HG03196 (cell line): Measurements from ENCODE around the gene BLNK.

Source experiments
- ATAC-seq: cut with Tn5 transposase; IDR thresholded peaks from one replicate; pipeline ENCODE4 v1.9.1; 2021; ENCODE audit not compliant: unreplicated experiment

BLNK gene

GRCh38 chr10:96289218-96289910 lies 18.0 kb upstream of the BLNK start:
- no peak for ATAC-seq

GRCh38 chr10:96288151-96288621 lies 16.8 kb upstream of the BLNK start:
- ATAC-seq = peak; percentile 46

- ATAC-seq = peak; percentile 64
These were observed 16.2 kb upstream of the BLNK start for GRCh38 chr10:96287392-96288105.

GRCh38 chr10:96285331-96285752 lies 14.0 kb upstream of the BLNK start:
- ATAC-seq = no peak

DNA sequence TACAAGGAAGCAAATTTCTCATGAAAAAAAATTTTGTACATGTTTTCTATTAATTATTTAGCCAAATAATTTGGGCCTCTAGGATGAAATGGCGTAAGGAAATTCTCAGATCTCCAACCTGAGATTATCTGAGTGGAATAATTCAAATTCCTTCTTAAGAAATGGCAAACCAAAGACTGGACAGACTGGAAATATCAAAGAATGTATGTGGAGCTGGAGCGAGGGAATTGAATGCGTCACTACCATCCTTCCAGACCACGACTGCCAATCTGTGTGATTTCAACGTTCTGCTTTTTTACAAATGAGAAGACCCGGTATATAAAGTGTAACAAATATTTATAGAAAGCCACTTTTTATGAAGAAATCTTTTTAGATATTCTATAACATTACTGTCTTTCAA lies 12.4 kb upstream of the BLNK start:
- ATAC-seq = no peak

DNA sequence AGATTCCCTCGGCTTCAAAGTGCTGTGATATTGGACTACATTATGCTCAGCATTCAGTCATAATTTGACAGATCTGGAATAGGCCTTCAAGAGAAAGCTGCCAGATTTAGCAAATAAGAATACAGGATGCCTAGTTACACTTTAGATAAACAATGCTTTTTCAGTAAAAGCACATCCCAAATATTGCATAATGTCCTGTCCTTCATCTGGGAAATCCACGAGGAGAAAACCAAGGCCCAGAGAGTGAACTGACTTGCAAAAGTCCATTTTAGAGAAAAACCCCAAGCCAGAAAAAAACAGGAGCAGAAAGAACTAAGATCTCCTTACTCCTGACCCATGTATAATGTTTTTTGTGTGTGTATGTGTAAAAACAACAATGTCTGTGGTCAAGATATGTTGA lies 12.0 kb upstream of the BLNK start:
- ATAC-seq = no peak

GRCh38 chr10:96281444-96282029 lies 10.2 kb upstream of the BLNK start:
- ATAC-seq = no peak

DNA sequence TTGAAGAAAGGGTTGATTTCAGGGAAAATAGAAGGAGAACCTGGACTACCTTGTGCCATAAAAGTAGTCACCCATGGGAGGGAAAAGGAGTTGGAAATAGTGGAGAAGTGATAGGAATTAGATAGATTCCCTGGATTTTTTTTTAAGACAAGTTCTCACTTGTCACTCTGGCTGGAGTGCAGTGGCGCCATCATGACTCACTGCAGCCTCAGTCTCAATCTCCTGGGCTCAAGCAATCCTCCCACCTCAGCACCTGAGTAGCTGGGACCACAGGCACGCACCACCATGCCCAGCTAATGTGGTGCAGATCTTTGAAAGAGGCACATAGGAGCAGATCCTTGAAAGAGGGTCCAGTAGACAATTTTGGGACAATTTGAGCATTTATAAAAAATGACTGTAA lies 9.5 kb upstream of the BLNK start:
- ATAC-seq = no peak

DNA sequence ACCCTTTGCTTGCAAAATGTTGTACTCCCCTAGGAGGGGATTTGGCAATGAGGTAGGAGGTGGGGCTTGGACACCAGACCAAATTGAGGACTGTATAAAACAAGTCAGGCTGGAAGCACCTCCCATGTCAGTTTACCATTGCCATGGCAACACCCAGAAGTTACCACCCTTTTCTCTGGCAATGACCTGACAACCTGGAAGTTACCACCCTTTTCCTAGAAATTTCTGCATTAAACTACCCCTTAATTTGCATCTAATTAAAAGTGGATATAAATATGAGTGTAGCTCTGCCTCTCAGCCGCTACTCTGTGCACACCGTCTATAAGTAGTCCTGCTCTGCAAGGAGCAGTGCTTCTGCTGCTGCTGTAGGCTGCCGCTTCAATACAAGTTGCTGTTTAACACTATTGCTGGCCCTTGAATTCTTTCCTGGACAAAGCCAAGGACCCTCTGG lies 7.8 kb upstream of the BLNK start:
- no peak for ATAC-seq

- no peak for ATAC-seq
These were observed 5.5 kb upstream of the BLNK start for GRCh38 chr10:96276831-96277230.

DNA sequence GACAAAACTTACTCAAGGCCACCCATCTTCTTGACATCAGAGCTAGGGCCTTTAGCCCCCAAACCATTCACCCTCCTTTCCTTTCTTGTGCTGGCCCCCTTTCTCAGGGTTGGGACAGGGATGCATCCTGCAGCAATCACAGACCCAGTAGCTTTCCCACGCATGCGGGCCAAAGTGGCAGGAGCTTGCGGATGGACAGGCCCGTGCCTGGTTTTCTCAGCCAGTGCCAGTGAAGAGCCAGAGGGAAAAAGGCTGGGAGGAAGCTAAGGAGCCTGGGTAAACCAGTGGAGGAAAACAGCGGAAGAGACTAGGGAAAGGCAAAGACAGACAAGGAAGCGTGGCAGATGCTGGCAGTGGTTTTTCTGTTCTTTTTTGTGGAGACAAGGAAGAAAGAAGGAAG lies 5.1 kb upstream of the BLNK start:
- ATAC-seq = no peak

GRCh38 chr10:96275685-96276418 lies 4.5 kb upstream of the BLNK start:
- ATAC-seq = no peak

DNA sequence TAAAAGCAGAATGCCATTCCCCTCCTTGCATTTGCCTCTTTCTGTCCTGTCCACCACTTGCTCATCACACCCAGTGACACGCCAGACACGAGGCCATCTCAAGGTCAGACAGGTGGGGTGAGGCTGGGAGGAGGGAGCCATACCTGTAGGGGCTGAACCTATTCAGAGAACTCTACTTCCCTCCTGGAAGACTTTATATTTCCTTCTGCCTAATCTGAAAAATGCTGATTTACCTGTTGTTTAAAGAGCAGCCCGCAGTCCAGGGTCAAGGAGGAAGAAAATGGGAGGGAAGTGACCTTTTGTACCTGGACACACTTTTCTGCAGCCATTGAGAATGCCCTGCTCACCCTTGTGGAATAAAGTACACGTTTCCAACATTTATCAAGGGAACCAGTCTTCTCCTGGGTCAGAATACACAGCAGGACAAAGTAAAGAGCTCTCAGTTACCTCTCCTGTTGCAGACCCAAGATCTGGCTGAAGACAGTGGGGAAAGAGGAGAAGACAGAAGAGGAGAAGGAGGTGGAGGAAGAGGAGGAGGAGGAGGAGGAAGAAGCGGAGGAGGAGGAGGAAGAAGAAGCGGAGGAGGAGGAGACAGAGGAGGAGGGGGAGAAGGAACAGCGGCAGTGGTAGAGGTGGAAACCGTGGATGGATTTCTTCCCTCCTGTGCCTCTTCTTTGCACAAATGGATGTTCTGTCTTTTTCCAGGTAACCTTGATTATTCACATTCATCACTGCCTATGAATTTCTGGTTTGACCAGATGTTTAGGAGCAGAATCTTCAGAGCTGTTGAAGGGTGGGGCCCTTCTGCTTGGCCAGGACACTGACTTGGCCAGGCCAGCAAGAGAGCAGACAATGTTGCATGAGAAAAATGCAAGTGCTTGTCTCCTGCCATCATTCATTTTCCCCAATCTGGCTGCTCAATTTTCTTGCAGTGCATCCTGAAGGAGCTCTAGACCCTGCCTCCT lies 1.2 kb upstream of the BLNK start:
- peak; percentile 5 for ATAC-seq

DNA sequence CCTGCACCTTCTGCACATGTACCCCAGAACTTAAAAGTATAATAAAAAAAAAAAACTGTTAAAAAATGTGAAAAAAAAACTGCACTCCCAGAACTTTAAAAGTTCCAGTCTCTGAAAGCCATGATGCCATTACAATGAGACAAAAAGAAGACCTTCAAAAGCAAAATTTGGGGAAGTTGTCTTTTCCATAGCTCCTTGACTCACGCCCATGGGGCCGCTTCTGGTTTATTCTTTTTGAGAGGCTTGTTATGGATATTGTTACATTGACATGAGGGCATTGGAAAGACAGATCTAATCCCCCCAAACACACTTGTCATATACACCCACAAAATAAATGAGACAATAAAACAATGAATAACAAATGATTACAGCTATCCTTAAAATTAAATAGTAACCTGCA lies 798 bp downstream of the BLNK start:
- no peak for ATAC-seq

- ATAC-seq = no peak
These were observed 1.7 kb downstream of the BLNK start for GRCh38 chr10:96269438-96270300.

GRCh38 chr10:96268341-96268909 lies 2.9 kb downstream of the BLNK start:
- ATAC-seq = no peak

DNA sequence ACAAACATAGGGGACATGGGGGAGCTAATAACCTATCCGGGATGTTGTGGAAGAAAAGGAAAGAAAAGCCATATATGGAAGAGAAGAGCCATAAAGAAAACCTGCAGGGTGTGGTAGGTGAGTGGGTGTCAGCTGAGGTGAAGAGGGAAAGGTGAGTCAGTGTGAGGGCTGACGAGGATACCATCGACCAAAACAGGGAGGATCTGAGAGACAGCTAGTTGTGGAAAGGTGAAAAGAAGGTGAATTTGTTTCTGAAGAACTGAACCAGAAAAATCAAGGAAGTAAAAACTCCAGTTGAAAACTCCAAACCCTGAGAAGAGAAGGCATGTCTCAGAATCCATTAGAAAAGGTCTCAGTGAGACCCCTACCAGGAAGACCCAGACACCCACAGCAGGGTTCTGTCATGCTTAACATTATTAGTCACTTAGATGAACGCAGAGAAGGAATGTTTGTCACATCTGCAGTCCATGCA lies 4.1 kb downstream of the BLNK start:
- ATAC-seq = no peak

GRCh38 chr10:96266118-96266770 lies 5.1 kb downstream of the BLNK start:
- no peak for ATAC-seq
